HepG2 (cell line): ENCODE data around the gene SYNE1. TPM values are rescaled to one million over a fixed set of nuclear protein-coding genes. Genes with fewer than 3 reads are reported as not detected.

ENCODE experiments used
- CHD2 ChIP-seq: IDR thresholded peaks from 2 replicates; pipeline ENCODE4 v1.6.1; 2011; ENCODE audit warnings: low read depth, low read length, improper control_type of control experiment
- FIP1L1 ChIP-seq: fragments of 200-400 bp; formaldehyde crosslinking; IDR thresholded peaks from 2 replicates; pipeline ENCODE4 v1.6.1; 2018; ENCODE audit warnings: low read depth, mild to moderate bottlenecking, low read length, moderate library complexity, borderline replicate concordance; ENCODE audit not compliant: insufficient read depth
- KLF13 ChIP-seq: sonication (generic); formaldehyde crosslinking; IDR thresholded peaks from 2 replicates; pipeline ENCODE4 v1.4.0; 2020; ENCODE audit warnings: mild to moderate bottlenecking, missing genetic modification reagents
- MTF2 ChIP-seq: sonication (generic); formaldehyde crosslinking; IDR thresholded peaks from 2 replicates; pipeline ENCODE4 v1.5.0; 2020; ENCODE audit warnings: missing genetic modification reagents, borderline replicate concordance
- RARA ChIP-seq: IDR thresholded peaks from 2 replicates; pipeline ENCODE4 v1.6.1; 2016; ENCODE audit warnings: missing genetic modification reagents, missing compliant biosample characterization
- RCOR2 ChIP-seq: IDR thresholded peaks from 2 replicates; pipeline ENCODE4 v1.6.1; 2016; ENCODE audit warnings: missing biosample characterization, missing genetic modification reagents
- TAF15 ChIP-seq: fragments of 200-400 bp; formaldehyde crosslinking; IDR thresholded peaks from one replicate; pipeline ENCODE4 v1.6.1; 2018; ENCODE audit warnings: mild to moderate bottlenecking, low read depth, low read length; ENCODE audit not compliant: poor library complexity, severe bottlenecking
- ZNF510 ChIP-seq: sonication (generic); formaldehyde crosslinking; IDR thresholded peaks from 2 replicates; pipeline ENCODE4 v1.4.0; 2020; ENCODE audit warnings: low read depth, mild to moderate bottlenecking, missing genetic modification reagents
- ZNF614 ChIP-seq: IDR thresholded peaks from 2 replicates; pipeline ENCODE4 v1.6.1; 2018; ENCODE audit warnings: missing biosample characterization, missing genetic modification reagents, inconsistent platforms, borderline replicate concordance
- polyA plus RNA-seq, 8 experiments: library from polyadenylated mRNA; depleted of rRNA in 3 of 8; stranded (reverse) in 7 of 8; unstranded in 1 of 8; fragments of >200 nt; fragmentation: Illumina TruSeq in 4 of 8; extraction: Trizol in 4 of 8; gene quantifications; 2 replicates each; pipeline versions ENCODE4 v1.2.1 to v1.2.3, GENCODE V29; 2011 to 2016; ENCODE audit warnings: low read depth in 4 of 8, missing spikeins in 1 of 8, mixed read lengths in 1 of 8; ENCODE audit not compliant: insufficient read depth in 1 of 8
- total RNA-seq, 5 experiments: library from RNA; depleted of rRNA; stranded (reverse); fragments of >200 nt; fragmentation: Illumina TruSeq; extraction: Trizol; gene quantifications; 2 replicates each; pipeline ENCODE4 v1.2.3, GENCODE V29; 2016; ENCODE audit warnings: low read depth in 1 of 5
- TF ChIP-seq, protein P1 (sequence below), 2 experiments: sonication (generic) in 1 of 2; formaldehyde crosslinking in 1 of 2; IDR thresholded peaks; 2 replicates each; pipeline versions ENCODE4 v1.4.0 to v1.6.1; 2018 to 2020; ENCODE audit warnings: missing genetic modification reagents in 2 of 2, borderline replicate concordance in 1 of 2, low read depth in 1 of 2, mild to moderate bottlenecking in 1 of 2, missing biosample characterization in 1 of 2
- TF ChIP-seq, protein P2 (sequence below): sonication (generic); formaldehyde crosslinking; IDR thresholded peaks from 2 replicates; pipeline ENCODE4 v1.5.0; 2020; ENCODE audit warnings: missing genetic modification reagents
- TF ChIP-seq, protein P3 (sequence below): sonication (generic); formaldehyde crosslinking; IDR thresholded peaks from 2 replicates; pipeline ENCODE4 v1.8.1; 2023; ENCODE audit warnings: missing genetic modification reagents, inconsistent platforms, borderline replicate concordance
- TF ChIP-seq, protein P4 (sequence below): sonication (generic); formaldehyde crosslinking; IDR thresholded peaks from 2 replicates; pipeline ENCODE4 v1.4.0; 2020; ENCODE audit warnings: low read depth, mild to moderate bottlenecking, missing genetic modification reagents
- TF ChIP-seq, protein P5 (sequence below): sonication (generic); formaldehyde crosslinking; IDR thresholded peaks from 2 replicates; pipeline ENCODE4 v1.8.1; 2023; ENCODE audit warnings: mild to moderate bottlenecking, missing genetic modification reagents, borderline replicate concordance
- TF ChIP-seq, protein P6 (sequence below): sonication (generic); formaldehyde crosslinking; IDR thresholded peaks from 2 replicates; pipeline ENCODE4 v1.5.1; 2020; ENCODE audit warnings: missing genetic modification reagents, mild to moderate bottlenecking, borderline replicate concordance
- TF ChIP-seq, protein P7 (sequence below): sonication (generic); formaldehyde crosslinking; IDR thresholded peaks from 2 replicates; pipeline ENCODE4 v1.4.0; 2020; ENCODE audit warnings: missing genetic modification reagents
- TF ChIP-seq, protein P8 (sequence below): sonication (generic); formaldehyde crosslinking; IDR thresholded peaks from 2 replicates; pipeline ENCODE4 v1.5.0; 2020; ENCODE audit warnings: missing genetic modification reagents

Gene SYNE1
- total and polyA plus RNA-seq, 2 of the 13 experiments (the other 11 are each of a cell fraction or from before 2014, with no cell fraction given), result 5.5 to 15.9 TPM

DNA sequence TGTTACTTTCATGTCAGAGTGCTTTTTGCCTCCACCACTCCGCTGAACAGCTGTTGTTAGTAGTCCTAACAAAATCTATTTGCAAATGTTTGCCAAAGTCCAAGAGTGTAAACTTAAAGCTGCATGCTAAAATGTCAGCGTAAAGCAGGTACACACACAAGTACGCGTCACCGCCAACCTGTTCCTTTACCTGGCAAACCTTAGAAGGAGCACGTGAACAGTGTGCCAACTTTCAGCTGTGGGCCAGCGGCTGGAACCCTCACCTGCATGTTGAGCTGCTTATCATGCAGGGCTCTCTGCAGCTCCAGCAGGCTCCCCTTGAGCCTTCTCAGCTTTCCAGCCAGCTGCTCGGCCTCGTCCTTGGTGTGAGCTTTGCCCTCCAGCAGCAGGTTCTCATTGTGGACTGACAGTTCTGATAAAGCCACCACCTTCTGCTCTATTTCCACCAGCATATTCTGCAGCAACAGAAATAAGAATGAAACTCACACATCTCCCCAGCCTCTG lies 359.3 kb downstream of the SYNE1 start (continued):
- TF ChIP-seq, protein P1, sequence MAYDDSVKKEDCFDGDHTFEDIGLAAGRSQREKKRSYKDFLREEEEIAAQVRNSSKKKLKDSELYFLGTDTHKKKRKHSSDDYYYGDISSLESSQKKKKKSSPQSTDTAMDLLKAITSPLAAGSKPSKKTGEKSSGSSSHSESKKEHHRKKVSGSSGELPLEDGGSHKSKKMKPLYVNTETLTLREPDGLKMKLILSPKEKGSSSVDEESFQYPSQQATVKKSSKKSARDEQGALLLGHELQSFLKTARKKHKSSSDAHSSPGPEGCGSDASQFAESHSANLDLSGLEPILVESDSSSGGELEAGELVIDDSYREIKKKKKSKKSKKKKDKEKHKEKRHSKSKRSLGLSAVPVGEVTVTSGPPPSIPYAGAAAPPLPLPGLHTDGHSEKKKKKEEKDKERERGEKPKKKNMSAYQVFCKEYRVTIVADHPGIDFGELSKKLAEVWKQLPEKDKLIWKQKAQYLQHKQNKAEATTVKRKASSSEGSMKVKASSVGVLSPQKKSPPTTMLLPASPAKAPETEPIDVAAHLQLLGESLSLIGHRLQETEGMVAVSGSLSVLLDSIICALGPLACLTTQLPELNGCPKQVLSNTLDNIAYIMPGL (CRISPR knock-in tag; IDR thresholded peaks at IDR 0.05; ENCODE audit: borderline replicate concordance in 1 of 2, low read depth in 1 of 2), result peak; percentile 63 to 71; a peak in 2 of 4 replicates
- TF ChIP-seq, protein P2, sequence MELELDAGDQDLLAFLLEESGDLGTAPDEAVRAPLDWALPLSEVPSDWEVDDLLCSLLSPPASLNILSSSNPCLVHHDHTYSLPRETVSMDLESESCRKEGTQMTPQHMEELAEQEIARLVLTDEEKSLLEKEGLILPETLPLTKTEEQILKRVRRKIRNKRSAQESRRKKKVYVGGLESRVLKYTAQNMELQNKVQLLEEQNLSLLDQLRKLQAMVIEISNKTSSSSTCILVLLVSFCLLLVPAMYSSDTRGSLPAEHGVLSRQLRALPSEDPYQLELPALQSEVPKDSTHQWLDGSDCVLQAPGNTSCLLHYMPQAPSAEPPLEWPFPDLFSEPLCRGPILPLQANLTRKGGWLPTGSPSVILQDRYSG (CRISPR knock-in tag), result no peak
- TF ChIP-seq MTF2, result peak; percentile 57; the same call in 1 of the 2 replicates
- TF ChIP-seq RARA (CRISPR knock-in tag), result peak; percentile 30; the same call in 1 of the 2 replicates
- TF ChIP-seq KLF13 (CRISPR knock-in tag), result no peak
- TF ChIP-seq, protein P3, sequence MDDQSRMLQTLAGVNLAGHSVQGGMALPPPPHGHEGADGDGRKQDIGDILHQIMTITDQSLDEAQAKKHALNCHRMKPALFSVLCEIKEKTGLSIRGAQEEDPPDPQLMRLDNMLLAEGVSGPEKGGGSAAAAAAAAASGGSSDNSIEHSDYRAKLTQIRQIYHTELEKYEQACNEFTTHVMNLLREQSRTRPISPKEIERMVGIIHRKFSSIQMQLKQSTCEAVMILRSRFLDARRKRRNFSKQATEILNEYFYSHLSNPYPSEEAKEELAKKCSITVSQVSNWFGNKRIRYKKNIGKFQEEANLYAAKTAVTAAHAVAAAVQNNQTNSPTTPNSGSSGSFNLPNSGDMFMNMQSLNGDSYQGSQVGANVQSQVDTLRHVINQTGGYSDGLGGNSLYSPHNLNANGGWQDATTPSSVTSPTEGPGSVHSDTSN (CRISPR knock-in tag), result no peak
- TF ChIP-seq, protein P4, sequence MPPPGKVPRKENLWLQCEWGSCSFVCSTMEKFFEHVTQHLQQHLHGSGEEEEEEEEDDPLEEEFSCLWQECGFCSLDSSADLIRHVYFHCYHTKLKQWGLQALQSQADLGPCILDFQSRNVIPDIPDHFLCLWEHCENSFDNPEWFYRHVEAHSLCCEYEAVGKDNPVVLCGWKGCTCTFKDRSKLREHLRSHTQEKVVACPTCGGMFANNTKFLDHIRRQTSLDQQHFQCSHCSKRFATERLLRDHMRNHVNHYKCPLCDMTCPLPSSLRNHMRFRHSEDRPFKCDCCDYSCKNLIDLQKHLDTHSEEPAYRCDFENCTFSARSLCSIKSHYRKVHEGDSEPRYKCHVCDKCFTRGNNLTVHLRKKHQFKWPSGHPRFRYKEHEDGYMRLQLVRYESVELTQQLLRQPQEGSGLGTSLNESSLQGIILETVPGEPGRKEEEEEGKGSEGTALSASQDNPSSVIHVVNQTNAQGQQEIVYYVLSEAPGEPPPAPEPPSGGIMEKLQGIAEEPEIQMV (CRISPR knock-in tag), result 0 out of 2 replicates have a peak, but pooled peaks have one; percentile 37
- TF ChIP-seq, protein P5, sequence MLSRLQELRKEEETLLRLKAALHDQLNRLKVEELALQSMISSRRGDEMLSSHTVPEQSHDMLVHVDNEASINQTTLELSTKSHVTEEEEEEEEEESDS (CRISPR knock-in tag), result no peak
- TF ChIP-seq TAF15, result no peak
- TF ChIP-seq, protein P6, sequence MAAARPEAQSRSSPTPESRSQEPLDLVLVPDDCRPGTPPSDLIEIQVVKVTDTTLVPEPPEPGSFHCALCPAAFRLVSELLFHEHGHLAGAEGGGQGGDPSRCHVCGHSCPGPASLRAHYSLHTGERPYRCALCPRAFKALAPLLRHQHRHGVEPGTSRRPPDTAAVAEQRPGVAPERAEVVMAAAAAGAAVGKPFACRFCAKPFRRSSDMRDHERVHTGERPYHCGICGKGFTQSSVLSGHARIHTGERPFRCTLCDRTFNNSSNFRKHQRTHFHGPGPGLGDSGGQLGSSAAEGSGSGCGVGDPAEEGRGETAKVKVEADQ (CRISPR knock-in tag), result no peak
- TF ChIP-seq, protein P7, sequence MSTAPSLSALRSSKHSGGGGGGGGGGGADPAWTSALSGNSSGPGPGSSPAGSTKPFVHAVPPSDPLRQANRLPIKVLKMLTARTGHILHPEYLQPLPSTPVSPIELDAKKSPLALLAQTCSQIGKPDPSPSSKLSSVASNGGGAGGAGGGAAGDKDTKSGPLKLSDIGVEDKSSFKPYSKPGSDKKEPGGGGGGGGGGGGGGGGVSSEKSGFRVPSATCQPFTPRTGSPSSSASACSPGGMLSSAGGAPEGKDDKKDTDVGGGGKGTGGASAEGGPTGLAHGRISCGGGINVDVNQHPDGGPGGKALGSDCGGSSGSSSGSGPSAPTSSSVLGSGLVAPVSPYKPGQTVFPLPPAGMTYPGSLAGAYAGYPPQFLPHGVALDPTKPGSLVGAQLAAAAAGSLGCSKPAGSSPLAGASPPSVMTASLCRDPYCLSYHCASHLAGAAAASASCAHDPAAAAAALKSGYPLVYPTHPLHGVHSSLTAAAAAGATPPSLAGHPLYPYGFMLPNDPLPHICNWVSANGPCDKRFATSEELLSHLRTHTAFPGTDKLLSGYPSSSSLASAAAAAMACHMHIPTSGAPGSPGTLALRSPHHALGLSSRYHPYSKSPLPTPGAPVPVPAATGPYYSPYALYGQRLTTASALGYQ (CRISPR knock-in tag), result no peak
- no peak for TF ChIP-seq FIP1L1
- peak; percentile 59; the same call in 1 of the 2 replicates for TF ChIP-seq RCOR2
- TF ChIP-seq, protein P8, sequence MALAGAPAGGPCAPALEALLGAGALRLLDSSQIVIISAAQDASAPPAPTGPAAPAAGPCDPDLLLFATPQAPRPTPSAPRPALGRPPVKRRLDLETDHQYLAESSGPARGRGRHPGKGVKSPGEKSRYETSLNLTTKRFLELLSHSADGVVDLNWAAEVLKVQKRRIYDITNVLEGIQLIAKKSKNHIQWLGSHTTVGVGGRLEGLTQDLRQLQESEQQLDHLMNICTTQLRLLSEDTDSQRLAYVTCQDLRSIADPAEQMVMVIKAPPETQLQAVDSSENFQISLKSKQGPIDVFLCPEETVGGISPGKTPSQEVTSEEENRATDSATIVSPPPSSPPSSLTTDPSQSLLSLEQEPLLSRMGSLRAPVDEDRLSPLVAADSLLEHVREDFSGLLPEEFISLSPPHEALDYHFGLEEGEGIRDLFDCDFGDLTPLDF (CRISPR knock-in tag), result no peak
- TF ChIP-seq CHD2, result no peak
- TF ChIP-seq ZNF614 (CRISPR knock-in tag), result peak; percentile 55; the same call in 1 of the 2 replicates
- 0 out of 2 replicates have a peak, but pooled peaks have one; percentile 30 for TF ChIP-seq ZNF510 (CRISPR knock-in tag)
